ENCODE measurements around the gene OLA1. TPM values are rescaled to one million over a fixed set of nuclear protein-coding genes. Genes with fewer than 3 reads are reported as not detected.

Gene OLA1
- total and polyA plus RNA-seq, 2 of the 13 experiments (the other 11 are each of a cell fraction or from before 2014, with no cell fraction given): 153 to 241 TPM

DNA sequence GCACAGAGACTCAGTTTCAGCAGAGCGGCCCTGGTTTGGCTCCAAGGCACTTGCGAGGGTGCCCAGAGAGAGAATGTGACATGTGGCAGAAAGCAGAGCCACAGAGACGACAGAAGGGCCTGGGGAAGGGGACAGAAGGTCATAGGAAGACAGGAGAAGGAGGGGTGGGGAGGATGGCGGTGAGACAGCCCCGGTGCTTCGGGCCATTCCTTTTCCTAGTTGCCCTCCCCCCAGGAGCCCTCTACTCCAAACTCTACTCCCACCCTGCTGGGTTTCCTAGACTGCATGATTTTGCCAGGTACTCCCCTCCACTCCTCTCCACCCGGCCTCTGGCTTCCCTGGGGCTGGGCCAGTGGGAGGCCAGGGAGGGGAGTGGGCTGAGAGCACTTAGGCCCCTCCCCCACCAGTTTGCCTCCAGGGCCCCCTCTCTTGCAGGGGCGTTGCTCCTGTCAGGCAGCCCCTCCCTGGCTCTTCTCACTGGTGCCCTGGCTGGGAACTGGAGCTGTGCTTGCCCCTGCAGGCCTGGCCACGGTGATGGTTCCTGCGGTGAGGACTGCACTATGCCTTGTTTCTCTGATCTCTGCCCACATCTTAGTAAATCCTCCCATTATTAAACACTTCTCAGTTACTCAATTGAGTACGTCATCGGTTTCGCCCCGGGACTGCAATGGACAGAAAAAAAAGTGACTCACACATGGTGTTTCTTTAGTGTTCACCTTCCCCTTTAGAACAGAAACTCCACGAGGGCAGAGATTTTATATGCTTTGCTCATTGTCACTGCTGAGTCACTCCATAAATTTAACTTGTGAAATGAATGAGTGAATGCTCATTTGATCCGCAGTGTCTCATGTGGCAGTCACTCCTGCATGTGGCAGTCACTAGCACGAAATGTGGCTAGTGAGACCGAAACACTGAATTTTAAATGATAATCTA lies 224.5 kb downstream of the OLA1 start (continued):
- TF ChIP-seq, protein P1, sequence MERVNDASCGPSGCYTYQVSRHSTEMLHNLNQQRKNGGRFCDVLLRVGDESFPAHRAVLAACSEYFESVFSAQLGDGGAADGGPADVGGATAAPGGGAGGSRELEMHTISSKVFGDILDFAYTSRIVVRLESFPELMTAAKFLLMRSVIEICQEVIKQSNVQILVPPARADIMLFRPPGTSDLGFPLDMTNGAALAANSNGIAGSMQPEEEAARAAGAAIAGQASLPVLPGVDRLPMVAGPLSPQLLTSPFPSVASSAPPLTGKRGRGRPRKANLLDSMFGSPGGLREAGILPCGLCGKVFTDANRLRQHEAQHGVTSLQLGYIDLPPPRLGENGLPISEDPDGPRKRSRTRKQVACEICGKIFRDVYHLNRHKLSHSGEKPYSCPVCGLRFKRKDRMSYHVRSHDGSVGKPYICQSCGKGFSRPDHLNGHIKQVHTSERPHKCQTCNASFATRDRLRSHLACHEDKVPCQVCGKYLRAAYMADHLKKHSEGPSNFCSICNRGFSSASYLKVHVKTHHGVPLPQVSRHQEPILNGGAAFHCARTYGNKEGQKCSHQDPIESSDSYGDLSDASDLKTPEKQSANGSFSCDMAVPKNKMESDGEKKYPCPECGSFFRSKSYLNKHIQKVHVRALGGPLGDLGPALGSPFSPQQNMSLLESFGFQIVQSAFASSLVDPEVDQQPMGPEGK (CRISPR knock-in tag; IDR thresholded peaks at IDR 0.05): peak; percentile 82
- TF ChIP-seq SALL1 (CRISPR knock-in tag; IDR thresholded peaks at IDR 0.05): peak; percentile 58; the same call in 1 of the 2 replicates
- TF ChIP-seq KLF9 (CRISPR knock-in tag; IDR thresholded peaks at IDR 0.05; ENCODE audit: low read depth): no peak
- no peak for TF ChIP-seq HNF4G (IDR thresholded peaks at IDR 0.05; ENCODE audit: borderline replicate concordance, low read depth, low read length)
- no peak for TF ChIP-seq HNF4G (CRISPR knock-in tag; IDR thresholded peaks at IDR 0.05; ENCODE audit: borderline replicate concordance, low read depth)
- no peak for TF ChIP-seq ZNF720 (CRISPR knock-in tag; IDR thresholded peaks at IDR 0.05)
- TF ChIP-seq, protein P2, sequence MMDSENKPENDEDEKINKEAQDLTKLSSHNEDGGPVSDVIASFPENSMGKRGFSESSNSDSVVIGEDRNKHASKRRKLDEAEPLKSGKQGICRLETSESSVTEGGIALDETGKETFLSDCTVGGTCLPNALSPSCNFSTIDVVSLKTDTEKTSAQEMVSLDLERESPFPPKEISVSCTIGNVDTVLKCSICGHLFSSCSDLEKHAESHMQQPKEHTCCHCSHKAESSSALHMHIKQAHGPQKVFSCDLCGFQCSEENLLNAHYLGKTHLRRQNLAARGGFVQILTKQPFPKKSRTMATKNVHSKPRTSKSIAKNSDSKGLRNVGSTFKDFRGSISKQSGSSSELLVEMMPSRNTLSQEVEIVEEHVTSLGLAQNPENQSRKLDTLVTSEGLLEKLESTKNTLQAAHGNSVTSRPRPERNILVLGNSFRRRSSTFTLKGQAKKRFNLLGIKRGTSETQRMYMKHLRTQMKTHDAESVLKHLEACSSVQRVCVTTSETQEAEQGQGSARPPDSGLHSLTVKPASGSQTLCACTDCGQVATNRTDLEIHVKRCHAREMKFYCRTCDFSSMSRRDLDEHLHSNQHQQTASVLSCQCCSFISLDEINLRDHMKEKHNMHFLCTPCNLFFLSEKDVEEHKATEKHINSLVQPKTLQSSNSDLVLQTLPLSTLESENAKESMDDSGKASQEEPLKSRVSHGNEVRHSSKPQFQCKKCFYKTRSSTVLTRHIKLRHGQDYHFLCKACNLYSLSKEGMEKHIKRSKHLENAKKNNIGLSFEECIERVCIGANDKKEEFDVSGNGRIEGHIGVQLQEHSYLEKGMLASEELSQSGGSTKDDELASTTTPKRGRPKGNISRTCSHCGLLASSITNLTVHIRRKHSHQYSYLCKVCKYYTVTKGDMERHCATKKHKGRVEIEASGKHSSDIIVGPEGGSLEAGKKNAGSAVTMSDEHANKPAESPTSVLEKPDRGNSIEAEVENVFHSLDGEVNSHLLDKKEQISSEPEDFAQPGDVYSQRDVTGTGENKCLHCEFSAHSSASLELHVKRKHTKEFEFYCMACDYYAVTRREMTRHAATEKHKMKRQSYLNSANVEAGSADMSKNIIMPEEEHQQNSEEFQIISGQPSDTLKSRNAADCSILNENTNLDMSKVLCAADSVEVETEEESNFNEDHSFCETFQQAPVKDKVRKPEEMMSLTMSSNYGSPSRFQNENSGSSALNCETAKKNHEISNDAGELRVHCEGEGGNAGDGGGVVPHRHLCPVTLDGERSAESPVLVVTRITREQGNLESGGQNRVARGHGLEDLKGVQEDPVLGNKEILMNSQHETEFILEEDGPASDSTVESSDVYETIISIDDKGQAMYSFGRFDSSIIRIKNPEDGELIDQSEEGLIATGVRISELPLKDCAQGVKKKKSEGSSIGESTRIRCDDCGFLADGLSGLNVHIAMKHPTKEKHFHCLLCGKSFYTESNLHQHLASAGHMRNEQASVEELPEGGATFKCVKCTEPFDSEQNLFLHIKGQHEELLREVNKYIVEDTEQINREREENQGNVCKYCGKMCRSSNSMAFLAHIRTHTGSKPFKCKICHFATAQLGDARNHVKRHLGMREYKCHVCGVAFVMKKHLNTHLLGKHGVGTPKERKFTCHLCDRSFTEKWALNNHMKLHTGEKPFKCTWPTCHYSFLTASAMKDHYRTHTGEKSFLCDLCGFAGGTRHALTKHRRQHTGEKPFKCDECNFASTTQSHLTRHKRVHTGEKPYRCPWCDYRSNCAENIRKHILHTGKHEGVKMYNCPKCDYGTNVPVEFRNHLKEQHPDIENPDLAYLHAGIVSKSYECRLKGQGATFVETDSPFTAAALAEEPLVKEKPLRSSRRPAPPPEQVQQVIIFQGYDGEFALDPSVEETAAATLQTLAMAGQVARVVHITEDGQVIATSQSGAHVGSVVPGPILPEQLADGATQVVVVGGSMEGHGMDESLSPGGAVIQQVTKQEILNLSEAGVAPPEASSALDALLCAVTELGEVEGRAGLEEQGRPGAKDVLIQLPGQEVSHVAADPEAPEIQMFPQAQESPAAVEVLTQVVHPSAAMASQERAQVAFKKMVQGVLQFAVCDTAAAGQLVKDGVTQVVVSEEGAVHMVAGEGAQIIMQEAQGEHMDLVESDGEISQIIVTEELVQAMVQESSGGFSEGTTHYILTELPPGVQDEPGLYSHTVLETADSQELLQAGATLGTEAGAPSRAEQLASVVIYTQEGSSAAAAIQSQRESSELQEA (CRISPR knock-in tag; IDR thresholded peaks at IDR 0.05; ENCODE audit: not compliant biosample characterization): peak; percentile 8
- TF ChIP-seq, protein P3, sequence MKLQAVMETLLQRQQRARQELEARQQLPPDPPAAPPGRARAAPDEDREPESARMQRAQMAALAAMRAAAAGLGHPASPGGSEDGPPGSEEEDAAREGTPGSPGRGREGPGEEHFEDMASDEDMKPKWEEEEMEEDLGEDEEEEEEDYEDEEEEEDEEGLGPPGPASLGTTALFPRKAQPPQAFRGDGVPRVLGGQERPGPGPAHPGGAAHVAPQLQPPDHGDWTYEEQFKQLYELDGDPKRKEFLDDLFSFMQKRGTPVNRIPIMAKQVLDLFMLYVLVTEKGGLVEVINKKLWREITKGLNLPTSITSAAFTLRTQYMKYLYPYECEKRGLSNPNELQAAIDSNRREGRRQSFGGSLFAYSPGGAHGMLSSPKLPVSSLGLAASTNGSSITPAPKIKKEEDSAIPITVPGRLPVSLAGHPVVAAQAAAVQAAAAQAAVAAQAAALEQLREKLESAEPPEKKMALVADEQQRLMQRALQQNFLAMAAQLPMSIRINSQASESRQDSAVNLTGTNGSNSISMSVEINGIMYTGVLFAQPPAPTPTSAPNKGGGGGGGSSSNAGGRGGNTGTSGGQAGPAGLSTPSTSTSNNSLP (IDR thresholded peaks at IDR 0.05; ENCODE audit: low read depth, low read length): peak; percentile 40; the same call in 1 of the 2 replicates
- TF ChIP-seq, protein P4, sequence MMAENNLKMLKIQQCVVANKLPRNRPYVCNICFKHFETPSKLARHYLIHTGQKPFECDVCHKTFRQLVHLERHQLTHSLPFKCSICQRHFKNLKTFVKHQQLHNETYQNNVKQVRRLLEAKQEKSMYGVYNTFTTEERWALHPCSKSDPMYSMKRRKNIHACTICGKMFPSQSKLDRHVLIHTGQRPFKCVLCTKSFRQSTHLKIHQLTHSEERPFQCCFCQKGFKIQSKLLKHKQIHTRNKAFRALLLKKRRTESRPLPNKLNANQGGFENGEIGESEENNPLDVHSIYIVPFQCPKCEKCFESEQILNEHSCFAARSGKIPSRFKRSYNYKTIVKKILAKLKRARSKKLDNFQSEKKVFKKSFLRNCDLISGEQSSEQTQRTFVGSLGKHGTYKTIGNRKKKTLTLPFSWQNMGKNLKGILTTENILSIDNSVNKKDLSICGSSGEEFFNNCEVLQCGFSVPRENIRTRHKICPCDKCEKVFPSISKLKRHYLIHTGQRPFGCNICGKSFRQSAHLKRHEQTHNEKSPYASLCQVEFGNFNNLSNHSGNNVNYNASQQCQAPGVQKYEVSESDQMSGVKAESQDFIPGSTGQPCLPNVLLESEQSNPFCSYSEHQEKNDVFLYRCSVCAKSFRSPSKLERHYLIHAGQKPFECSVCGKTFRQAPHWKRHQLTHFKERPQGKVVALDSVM (CRISPR knock-in tag; IDR thresholded peaks at IDR 0.05): no peak
- peak; percentile 34; the same call in 1 of the 2 replicates for TF ChIP-seq MYC (CRISPR knock-in tag; IDR thresholded peaks at IDR 0.05; ENCODE audit: borderline replicate concordance)
- no peak for TF ChIP-seq SOX6 (IDR thresholded peaks at IDR 0.05)
- TF ChIP-seq SOX6 (CRISPR knock-in tag; IDR thresholded peaks at IDR 0.05): 0 out of 2 replicates have a peak, but pooled peaks have one; percentile 42
- peak; percentile 15; the same call in 1 of the 2 replicates for TF ChIP-seq ZBTB7A (CRISPR knock-in tag; IDR thresholded peaks at IDR 0.05)
- TF ChIP-seq ARNTL (CRISPR knock-in tag; IDR thresholded peaks at IDR 0.05): peak; percentile 62

Measured in HepG2 (cell line).